Measurements from ENCODE around the gene PRDM16. TPM values are rescaled to one million over a fixed set of nuclear protein-coding genes. Genes with fewer than 3 reads are reported as not detected.
"Not testable (repeated sequence)": the region's sequence is repeated elsewhere in the genome, so short reads cannot be mapped to it uniquely, and the experiment has no call there.

Gene PRDM16
- total RNA-seq, 1 donor from 2014 or later, result 17.7 TPM

DNA sequence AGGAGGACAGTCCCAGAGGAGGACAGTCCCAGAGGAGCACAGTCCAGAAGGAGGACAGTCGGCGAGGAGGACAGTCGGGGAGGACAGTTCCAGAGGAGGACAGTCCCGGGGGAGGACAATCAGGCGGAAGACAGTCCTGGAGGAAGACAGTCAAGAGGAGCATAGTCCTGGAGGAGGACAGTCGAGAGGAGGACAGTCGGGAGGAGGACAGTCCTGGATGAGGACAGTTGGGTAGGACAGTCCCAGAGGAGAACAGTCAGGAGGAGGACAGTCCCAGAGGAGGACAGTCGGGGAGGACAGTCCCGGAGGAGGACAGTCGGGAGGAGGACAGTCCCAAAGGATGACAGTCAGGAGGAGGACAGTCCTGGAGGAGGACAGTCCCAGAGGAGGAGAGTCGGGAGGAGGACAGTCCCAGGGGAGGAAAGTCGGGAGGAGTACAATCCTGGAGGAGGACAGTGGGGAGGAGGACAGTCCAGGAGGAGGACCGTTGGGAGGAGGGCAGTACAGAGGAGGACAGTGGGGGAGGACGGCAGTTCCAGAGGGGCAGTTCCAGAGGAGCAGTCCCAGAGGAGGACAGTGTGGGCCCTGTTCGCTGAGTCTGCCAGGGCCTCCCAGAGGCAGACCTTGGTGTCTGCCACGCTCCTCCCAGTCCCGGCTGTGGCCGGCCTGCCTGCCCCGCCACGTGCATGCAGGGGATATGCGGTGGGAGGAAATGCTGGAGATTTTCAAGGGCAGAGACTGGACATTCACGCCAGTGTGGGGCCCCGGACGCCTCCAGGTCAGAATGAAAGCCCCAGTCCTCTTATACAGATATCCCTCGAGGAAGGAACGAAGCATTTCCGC lies 201.6 kb downstream of the PRDM16 start:
- intact Hi-C loops (cut with micrococcal nuclease), result no loop called here
- ATAC-seq, result peak; percentile 38
- DNase-seq, result peak; percentile 33

DNA sequence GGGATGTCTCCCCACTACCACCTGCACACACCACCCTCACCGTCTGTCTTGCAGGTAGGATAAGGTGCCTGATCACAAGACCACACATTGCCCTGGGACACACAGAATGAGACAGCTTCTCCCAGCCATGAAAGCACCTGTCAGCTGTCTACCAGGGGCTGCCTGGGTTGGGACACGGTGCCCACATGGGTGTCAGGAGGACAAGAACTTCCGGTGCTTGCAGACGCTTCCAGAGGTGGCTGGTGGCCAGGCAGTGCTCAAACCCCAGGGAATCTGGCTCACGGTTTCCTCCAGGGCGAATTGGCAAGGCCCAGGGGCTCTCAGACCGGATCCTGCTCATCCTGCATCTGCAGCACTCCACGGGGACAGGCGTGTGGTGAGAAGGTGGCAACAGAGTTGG lies 202.9 kb downstream of the PRDM16 start:
- ATAC-seq (peak; percentile 31), DNase-seq (peak; percentile 61)
- intact Hi-C loops (cut with micrococcal nuclease), result no loop called here

DNA sequence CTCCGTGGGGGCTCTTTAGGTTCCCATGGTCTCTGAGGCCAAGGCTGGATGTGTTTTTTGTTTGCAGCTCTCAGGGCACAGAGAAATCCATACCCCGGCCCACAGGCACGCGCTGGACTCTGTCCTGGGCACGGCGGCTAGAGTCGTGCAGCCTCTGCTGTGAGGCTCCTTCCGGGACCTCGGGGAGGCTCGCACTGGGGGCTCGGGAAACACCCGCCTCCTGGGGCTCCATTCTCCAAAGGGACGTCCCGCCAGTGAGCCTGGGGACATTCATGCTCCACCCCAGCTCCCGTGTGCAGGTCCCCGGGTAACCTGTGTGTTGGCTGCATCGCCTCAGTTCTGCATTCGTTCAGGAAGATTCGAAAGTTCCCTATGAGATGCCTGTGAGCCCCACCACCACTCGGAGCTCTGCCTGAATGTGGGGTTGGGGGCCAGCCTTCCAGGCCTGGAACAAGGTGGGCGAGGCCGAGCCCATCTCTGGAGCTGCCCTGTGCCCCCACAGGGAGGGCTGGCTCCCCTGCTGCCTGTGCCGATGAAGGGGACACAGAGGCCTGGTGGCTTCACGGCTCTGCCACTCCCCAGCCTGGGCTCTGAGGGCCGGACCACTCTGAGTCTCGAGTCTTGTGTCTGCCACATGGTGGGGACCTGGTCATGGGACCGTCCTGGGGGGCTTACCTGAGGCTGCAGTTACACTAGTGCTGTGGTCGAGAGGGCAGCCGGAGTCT lies 203.5 kb downstream of the PRDM16 start:
- peak; percentile 24 for DNase-seq
- intact Hi-C loops (cut with micrococcal nuclease), result no loop called here
- no peak for ATAC-seq

DNA sequence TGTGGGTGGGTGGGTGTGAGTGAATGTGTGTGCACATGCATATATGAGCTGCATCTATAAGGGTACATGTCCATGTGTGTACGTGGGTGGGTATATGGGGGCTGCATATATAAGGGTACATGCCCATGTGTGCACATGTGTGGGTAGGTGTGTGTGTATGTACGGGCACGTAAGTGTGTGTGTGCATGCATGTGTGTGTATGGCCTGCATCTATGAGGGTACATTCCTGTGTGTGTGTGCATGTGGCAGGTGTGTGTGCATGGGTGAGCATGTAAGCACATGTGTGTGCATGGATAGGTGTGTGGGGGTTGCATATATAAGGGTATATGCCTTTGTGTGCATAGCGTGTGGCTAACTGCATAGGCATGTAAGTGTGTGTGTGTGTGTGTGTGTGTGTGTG lies 204.4 kb downstream of the PRDM16 start:
- intact Hi-C loops (cut with micrococcal nuclease), result no loop called here
- no peak for DNase-seq
- ATAC-seq, result no peak

DNA sequence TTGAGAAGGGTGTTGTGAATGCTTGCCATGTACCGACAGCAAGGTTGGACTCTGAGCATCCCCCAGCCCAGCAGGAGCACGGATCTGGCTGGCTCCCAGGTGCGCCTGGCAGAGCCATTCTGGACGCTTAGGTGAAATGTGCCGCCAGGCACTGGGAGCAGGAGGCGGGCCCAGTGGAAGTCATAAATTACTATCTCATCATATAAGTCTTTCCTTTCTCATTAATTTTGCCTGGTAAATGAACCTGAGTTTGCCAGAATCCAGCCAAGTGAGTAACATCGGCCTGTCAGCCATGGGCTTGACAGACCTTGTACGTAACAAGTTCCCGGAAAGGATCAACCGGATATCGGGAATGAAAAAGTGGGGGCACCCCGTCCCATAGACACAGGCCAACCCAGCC lies 206.0 kb downstream of the PRDM16 start:
- DNase-seq (peak; percentile 47), ATAC-seq (no peak)
- intact Hi-C loops (cut with micrococcal nuclease), result no loop called here

DNA sequence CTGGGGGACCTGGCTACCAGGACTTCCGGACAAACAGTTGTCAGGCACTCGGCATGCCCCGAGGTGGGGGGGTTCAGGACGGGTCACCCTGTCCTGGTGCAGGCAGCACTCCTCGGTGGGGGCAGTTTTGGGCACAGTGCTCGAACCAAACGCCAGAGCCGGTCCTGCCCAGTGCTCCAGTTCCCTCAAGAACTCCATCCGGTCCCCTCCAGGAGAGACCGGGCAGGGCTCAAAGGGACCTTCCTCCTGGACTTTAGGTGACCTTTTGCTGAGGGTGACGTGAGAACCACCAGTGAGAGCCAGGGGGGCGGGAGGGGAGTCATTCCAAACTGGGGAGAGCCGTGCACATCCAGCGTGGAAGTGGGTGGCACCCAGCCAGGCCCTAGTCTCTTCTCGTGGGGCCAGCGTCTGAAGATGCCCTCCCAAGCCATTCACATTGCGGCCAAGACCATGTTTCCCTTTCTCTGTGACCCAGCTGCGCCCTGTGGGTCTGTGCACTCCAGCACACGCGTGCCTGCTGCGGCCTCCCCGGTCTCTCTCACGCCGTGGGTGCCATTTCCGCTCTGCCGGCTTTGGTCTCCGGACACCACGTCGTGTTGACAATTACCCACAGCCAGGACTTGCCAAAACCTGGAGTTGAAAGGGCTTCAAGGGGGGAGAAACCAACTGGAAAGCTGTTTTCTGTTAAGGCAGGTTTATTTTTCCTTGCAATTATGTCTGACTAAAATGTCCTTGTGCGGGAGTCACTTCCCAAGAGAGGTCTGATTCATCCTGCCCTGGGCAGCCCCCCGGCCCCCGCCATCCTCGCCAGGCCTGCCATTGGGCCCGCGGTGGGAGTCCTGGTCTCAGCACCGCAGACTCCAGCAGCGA lies 206.7 kb downstream of the PRDM16 start:
- intact Hi-C loops (cut with micrococcal nuclease), result no loop called here
- ATAC-seq, result peak; percentile 73
- peak; percentile 68 for DNase-seq

DNA sequence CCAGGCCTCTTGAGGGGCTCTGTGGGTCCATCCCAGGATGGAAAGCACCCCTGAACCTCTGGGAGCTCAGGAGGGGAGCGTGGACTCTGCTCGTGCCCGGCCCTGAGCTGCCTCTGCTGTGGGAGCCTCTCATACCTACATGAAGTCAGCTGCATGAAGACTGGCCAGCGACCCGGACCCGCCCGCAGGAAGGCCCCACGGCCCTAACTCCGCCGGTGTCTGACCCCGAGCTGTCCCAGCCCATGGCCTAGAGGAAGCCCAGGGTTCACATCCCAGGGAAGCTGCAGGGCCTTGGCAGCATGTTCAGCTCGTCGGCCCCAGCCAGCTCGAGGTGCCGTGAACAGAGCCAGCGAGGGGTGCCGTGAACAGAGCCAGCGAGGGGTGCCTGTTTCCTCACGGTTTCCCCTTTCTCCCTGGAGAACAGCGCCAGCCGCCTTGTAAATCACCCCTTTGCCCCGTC lies 207.4 kb downstream of the PRDM16 start:
- intact Hi-C loops (cut with micrococcal nuclease), result no loop called here
- peak; percentile 10 for ATAC-seq

DNA sequence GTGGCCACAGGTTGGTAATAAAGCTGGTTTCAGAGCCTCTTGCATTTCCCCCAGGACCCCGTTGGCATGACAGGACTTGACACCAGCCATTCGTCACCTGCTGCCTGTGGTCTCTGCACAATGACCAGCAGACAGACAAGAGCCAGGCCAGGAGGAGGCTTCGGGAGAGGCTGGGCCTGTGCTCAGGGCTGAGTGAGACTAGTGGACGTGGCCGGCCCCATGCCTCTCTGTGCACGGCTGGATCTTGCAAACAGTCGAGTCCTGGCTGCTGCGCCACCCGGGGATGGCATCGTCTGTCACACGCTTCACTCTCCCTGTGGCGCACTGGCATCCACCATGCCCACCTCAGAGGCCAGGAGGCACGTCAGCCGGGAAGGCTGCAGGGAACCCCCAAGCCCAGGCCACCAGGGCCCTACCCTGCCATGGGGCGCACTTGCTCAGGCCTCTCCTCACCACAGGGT lies 208.0 kb downstream of the PRDM16 start:
- intact Hi-C loops (cut with micrococcal nuclease), result no loop called here
- ATAC-seq (no peak), DNase-seq (peak; percentile 27)

More for the DNA sequence above, 207.4 kb downstream of the PRDM16 start:
- peak; percentile 34 for DNase-seq

DNA sequence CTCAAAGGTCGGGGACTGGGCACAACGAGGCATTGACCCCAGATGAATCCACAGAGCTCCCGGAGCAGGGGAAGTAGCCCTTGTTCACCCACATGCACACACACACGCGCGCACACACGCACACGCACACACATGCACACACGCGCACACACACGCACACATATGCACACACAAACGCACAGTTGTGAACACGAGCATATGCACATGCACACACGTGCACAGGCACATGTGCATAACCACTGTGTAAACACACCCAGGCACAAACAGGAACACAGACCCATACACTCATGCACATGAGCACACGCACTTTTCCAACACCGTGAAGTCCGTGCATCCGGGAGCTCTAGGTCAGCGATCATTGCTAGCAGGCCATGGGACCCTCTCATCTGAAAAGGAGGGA lies 208.6 kb downstream of the PRDM16 start:
- DNase-seq, result peak; percentile 15
- no peak for ATAC-seq
- intact Hi-C loops (cut with micrococcal nuclease), result no loop called here

DNA sequence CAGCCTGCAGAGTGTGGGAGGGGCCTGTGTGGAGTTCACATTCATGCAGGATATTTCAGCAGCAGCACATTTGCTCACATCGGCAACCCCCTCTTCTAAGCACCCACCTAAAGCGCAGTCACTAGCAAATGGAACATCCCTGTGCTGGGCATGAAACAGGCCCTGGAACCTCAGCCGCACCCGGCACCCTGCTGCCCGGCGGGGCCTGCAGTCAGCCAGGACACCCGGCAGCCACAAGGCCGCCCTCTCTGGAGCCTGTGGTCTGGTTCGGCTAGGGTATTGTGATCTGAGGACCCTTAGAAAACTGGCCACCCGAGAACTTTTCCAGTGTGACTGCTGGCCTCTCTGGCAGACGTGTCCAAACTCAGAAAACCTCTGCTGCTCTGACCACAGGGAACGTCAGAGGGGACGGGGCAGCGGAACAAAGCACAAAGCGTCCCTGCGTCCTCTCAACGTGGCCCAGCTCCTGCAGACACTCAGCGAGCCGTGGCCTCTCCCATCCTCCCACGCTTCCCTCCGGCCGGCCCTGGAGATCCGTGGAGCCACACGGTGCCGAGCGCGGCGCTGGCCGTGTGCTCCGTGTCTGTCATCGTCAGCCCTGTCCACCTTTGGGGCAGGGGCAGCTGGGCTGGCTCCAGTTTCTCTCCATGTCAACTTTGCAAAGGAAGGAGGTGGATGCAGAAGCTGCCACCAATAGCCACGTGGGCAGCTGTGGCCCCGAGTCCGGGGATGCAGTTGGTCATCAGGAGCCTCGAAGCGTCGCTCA lies 209.6 kb downstream of the PRDM16 start:
- intact Hi-C loops (cut with micrococcal nuclease), result no loop called here
- DNase-seq (peak; percentile 20), ATAC-seq (no peak)

DNA sequence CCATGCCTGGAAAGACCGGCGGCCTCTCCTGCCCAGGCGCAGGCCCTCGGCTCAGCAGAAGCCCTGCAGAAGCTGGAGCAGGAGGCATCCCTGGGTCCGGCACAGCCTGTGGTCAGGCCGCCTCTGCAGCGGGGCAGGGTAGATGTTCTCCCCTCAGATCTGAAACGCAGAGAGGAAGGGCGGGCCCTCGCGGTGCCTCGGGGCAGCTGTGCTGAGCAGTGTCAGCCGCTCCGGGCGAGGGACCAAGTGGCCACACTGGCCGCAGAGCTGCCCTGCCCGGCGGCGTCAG lies 210.1 kb downstream of the PRDM16 start:
- intact Hi-C loops (cut with micrococcal nuclease), result no loop called here
- ATAC-seq (no peak), DNase-seq (peak; percentile 16)

DNA sequence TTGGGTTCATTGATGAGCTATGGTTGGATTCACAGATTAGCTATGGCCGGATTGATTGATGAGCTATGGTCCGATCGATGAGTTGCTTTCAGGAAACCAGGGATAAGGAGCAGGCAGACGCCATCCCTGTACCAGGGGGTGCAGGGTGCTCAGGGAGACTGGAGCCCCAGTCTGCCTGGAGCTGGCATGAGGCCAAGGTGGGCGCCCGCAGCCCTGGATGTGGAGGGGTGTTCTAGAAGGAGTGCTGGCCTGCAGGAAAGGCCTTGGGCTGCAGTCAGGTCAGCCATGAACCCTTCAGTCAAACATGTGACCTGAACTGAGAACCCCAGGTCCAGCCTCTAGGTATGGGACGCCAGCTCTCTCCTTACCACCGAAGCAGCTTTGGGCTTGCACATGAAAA lies 212.7 kb downstream of the PRDM16 start:
- DNase-seq, result no peak
- no peak for ATAC-seq
- intact Hi-C loops (cut with micrococcal nuclease), result no loop called here

DNA sequence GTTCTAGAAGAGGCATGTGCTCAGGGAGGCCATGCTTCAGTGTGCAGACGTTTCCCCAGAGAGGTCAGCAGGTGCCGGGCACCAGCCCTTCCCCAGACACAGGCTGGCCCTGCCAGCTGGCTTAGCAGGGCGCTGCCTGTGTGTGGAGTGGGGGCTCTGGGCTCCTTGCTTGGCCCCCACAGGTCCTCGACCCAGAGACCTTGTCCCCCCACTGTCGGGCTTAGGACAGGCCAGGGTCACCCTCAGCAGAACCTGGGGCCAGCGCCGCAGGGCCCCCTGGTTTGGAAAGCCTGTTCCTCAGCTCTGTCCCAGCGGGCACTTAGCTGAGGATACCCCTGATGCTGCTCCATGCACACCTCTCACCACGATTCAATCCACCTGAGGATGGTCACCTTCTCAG lies 213.2 kb downstream of the PRDM16 start:
- intact Hi-C loops (cut with micrococcal nuclease), result no loop called here
- no peak for ATAC-seq
- DNase-seq, result no peak

DNA sequence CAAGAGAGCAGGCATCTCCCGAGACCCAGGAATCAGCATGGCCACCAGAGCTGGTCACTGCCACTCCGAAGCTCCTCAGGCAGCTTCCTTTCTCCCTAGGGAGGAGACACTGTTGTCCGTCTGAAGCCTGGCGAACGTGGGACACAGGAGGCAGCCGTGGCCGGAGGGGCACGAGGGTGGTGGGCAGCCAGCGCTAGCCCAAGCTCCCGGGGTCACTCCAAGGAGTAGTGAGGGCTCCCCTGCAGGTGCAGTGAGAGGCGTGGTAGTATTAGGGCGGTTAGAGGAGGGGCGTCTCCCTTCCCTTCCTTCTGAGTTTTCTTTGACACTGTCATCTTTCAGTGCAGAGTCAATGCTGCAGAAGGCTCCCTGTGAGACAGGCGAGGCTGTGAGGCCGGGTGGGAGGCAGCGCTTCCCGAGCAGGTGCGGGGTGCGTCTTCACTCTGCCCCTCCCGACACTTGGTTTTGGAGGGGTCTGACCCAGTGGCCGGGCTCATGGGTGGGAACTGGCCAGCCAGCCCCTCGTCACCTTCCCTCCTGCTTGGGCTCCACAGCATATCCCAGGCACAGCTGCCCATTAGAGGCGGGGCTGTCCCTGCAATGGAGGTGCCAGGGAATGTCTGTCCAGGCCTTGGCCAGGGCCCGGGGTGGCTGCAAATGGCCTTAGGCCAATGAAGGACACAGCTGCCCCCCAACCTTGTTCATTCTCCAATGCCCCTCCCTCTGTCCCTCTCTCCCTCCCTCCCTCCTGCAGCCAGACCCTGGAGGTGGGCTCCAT lies 213.8 kb downstream of the PRDM16 start:
- intact Hi-C loops (cut with micrococcal nuclease), result no loop called here
- ATAC-seq (peak; percentile 74), DNase-seq (peak; percentile 54)

DNA sequence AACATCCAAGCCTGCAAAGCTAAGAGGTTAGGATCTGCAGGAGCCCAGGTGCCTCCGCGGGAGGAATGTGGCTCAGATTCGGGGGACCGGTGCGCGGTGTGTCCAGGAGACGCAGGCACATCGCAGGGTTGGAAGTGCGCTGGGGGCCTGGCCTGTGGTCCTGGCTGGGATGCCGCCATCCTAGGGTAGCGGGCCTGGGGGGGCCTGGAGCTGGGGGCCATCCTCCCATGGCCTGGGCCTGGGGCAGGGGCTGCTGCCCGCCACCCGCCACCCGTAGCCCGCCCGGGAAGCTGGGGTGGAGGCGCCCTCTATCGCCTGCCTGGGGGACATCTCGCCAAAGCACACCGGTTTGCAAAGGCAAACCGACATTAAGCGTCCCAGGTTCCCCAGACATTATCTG lies 214.8 kb downstream of the PRDM16 start:
- intact Hi-C loops (cut with micrococcal nuclease), result no loop called here
- DNase-seq (peak; percentile 73), ATAC-seq (peak; percentile 84)

DNA sequence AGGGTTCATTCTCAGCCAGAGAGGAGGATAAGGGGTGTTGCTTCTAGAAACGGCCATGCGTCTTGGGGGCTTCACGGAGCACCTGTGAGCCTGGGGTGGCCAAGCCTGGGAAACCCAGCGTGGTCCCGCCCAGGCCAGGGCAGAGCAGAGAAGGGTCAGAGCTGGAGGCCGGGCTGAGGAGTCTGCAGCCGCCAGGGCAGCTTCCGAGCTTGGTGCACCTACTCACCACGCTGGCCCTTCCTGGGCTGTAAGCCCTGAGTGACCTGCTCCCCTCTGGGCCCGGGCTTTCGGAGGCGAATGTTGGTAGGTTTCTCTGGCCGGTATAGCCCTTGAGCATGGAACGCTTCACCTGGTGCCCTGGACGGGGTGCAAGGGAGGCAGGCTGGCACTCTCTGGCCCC lies 215.7 kb downstream of the PRDM16 start:
- intact Hi-C loops (cut with micrococcal nuclease), result no loop called here
- DNase-seq (no peak), ATAC-seq (no peak)

DNA sequence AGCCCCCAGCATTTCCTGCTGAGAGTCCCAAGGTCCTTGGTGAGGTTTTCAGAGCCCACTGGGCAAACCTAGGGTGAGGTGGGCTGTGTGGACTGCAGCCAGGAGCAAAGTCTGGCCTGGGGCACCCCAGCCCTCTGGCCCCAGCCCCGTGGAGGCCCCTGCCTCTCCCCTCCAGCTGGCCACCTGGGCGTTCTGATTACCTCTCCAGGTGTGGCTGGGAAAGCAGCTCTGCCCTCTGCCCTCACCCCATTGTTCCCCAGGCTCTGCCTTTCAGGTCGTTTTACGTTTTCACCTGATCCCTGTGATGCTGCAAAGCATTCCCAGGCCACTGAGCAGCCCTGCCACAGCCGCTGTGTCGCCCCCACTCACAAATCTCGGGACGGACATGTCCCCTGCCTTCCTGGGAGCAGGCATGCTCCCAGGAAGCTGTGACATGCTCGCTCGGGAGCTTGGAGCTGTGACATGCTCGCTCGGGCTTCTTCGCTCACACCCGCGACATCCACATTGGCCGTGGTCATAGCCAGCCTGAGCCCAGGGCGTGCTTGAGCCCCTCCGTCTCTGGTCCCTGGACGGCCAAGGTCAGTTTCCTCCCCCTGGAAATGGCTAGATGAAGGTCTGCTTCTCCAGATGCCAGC lies 216.2 kb downstream of the PRDM16 start:
- intact Hi-C loops (cut with micrococcal nuclease), result no loop called here
- ATAC-seq, result no peak

DNA sequence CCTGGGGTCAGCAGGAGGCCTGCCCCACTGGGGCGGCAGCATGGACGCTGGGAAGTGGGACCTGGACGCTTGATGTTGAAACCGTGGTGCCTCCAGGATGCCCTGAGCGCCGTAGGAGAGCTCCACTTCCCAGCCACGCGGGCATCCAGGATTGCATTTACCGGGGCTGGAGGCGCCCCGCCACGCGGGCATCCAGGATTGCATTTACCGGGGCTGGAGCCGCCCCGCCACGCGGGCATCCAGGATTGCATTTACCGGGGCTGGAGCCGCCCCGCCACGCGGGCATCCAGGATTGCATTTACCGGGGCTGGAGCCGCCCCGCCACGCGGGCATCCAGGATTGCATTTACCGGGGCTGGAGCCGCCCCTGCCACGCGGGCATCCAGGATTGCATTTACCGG lies 218.1 kb downstream of the PRDM16 start:
- intact Hi-C loops (cut with micrococcal nuclease); DNase-seq; ATAC-seq: not testable (repeated sequence)

More for the DNA sequence above, 216.2 kb downstream of the PRDM16 start:
- DNase-seq, result no peak

All from left ventricle myocardium superior (tissue), 1 donor.